WTC11 (cell line): ENCODE data around the gene DCUN1D3. TPM values are rescaled to one million over a fixed set of nuclear protein-coding genes. Genes with fewer than 3 reads are reported as not detected.

Experiments used
- ATAC-seq: fragments of 200-7000 bp; cut with Tn5 transposase; 2 replicates; pipeline ENCODE4 v1.10.0; 2021; ENCODE audit warnings: mild to moderate bottlenecking, moderate library complexity
- CTCF ChIA-PET: fragments of 300-600 bp; sonication (Branson Sonifier 250); formaldehyde crosslinking; loops from one replicate; lab custom pipeline; 2021; ENCODE audit warnings: antibody characterized with exemption; lab: Charles Lee
- POLR2A ChIA-PET: fragments of 350-600 bp; sonication (Branson Sonifier 250); formaldehyde crosslinking; loops from one replicate; lab custom pipeline; 2021; ENCODE audit warnings: antibody characterized with exemption; lab: Charles Lee
- DNase-seq: peaks from one replicate; pipeline ENCODE4 v3.0.0; 2021; ENCODE audit warnings: low spot score
- H3K27ac Mint-ChIP-seq: 2 replicates; pipeline ENCODE4 v1.8.0; 2021; ENCODE audit warnings: mixed read lengths
- H3K27me3 Mint-ChIP-seq: 2 replicates; pipeline ENCODE4 v1.8.0; 2021; ENCODE audit warnings: low read depth, mild to moderate bottlenecking, moderate library complexity, mixed read lengths
- H3K36me3 Mint-ChIP-seq: 2 replicates; pipeline ENCODE4 v1.8.0; 2021; ENCODE audit warnings: mixed read lengths
- H3K4me1 Mint-ChIP-seq: 2 replicates; pipeline ENCODE4 v1.8.0; 2022; ENCODE audit warnings: mixed read lengths
- H3K4me3 Mint-ChIP-seq: 2 replicates; pipeline ENCODE4 v1.8.0; 2021; ENCODE audit warnings: mild to moderate bottlenecking, moderate library complexity, mixed read lengths
- H3K9me3 Mint-ChIP-seq: 2 replicates; pipeline ENCODE4 v1.8.0; 2021; ENCODE audit warnings: mixed read lengths
- AR ChIP-seq: fragments of 250-450 bp; sonication (Bioruptor Pico); IDR thresholded peaks from 2 replicates; pipeline ENCODE4 v1.9.0; 2021; ENCODE audit warnings: mild to moderate bottlenecking
- E2F5 ChIP-seq: sonication (generic); formaldehyde crosslinking; IDR thresholded peaks from 2 replicates; pipeline ENCODE4 v1.8.1; 2022; ENCODE audit warnings: mild to moderate bottlenecking, moderate library complexity, missing genetic modification reagents
- ETV6 ChIP-seq: sonication (generic); formaldehyde crosslinking; IDR thresholded peaks from 2 replicates; pipeline ENCODE4 v1.8.1; 2022; ENCODE audit warnings: mild to moderate bottlenecking, missing genetic modification reagents
- GRHL2 ChIP-seq: fragments of 250-450 bp; sonication (Bioruptor Pico); IDR thresholded peaks from 2 replicates; pipeline ENCODE4 v1.8.0; 2022; ENCODE audit warnings: mild to moderate bottlenecking, moderate library complexity; ENCODE audit not compliant: insufficient replicate concordance, severe bottlenecking
- JAZF1 ChIP-seq: fragments of 250-450 bp; sonication (Bioruptor Pico); IDR thresholded peaks from 2 replicates; pipeline ENCODE4 v1.9.0; 2021; ENCODE audit warnings: moderate library complexity, mild to moderate bottlenecking, inconsistent platforms
- MXD4 ChIP-seq: fragments of 250-450 bp; sonication (Bioruptor Pico); IDR thresholded peaks from 2 replicates; pipeline ENCODE4 v1.8.0; 2021; ENCODE audit warnings: mild to moderate bottlenecking, moderate library complexity, borderline replicate concordance
- MYBL2 ChIP-seq: sonication (generic); formaldehyde crosslinking; IDR thresholded peaks from 2 replicates; pipeline ENCODE4 v1.8.1; 2023; ENCODE audit warnings: mild to moderate bottlenecking, moderate library complexity, missing genetic modification reagents
- NFYB ChIP-seq: sonication (generic); formaldehyde crosslinking; conservative IDR thresholded peaks from 2 replicates; pipeline ENCODE4 v1.8.0; 2022; ENCODE audit warnings: low read depth, missing genetic modification reagents
- NR2C2 ChIP-seq: sonication (generic); formaldehyde crosslinking; IDR thresholded peaks from 2 replicates; pipeline ENCODE4 v1.8.0; 2022; ENCODE audit warnings: mild to moderate bottlenecking, missing genetic modification reagents
- NR3C1 ChIP-seq: sonication (generic); formaldehyde crosslinking; conservative IDR thresholded peaks from 2 replicates; pipeline ENCODE4 v1.8.1; 2023; ENCODE audit warnings: low read depth, mild to moderate bottlenecking, missing genetic modification reagents
- SMAD3 ChIP-seq: sonication (generic); formaldehyde crosslinking; IDR thresholded peaks from 2 replicates; pipeline ENCODE4 v1.8.0; 2022; ENCODE audit warnings: missing genetic modification reagents, mild to moderate bottlenecking, borderline replicate concordance
- TCF7 ChIP-seq: sonication (generic); formaldehyde crosslinking; IDR thresholded peaks from 2 replicates; pipeline ENCODE4 v1.8.0; 2022; ENCODE audit warnings: mild to moderate bottlenecking, low read depth, missing genetic modification reagents, moderate library complexity
- TEAD1 ChIP-seq: sonication (generic); formaldehyde crosslinking; IDR thresholded peaks from 2 replicates; pipeline ENCODE4 v1.8.0; 2022; ENCODE audit warnings: mild to moderate bottlenecking, missing genetic modification reagents
- ZBTB21 ChIP-seq: sonication (generic); formaldehyde crosslinking; IDR thresholded peaks from 2 replicates; pipeline ENCODE4 v1.8.1; 2023; ENCODE audit warnings: mild to moderate bottlenecking, missing genetic modification reagents, borderline replicate concordance
- ZNF232 ChIP-seq: sonication (generic); formaldehyde crosslinking; IDR thresholded peaks from 2 replicates; pipeline ENCODE4 v1.8.0; 2022; ENCODE audit warnings: mild to moderate bottlenecking, missing genetic modification reagents
- total RNA-seq: library from RNA; stranded (reverse); gene quantifications from 3 replicates; pipeline ENCODE4 v1.2.3, GENCODE V29; 2021
- TF ChIP-seq, protein P1 (sequence below): sonication (generic); formaldehyde crosslinking; IDR thresholded peaks from 2 replicates; pipeline ENCODE4 v1.8.0; 2023; ENCODE audit warnings: missing genetic modification reagents, mild to moderate bottlenecking, borderline replicate concordance
- TF ChIP-seq, protein P2 (sequence below): fragments of 250-450 bp; sonication (Bioruptor Pico); IDR thresholded peaks from 2 replicates; pipeline ENCODE4 v1.9.0; 2021; ENCODE audit warnings: mild to moderate bottlenecking, borderline replicate concordance

Gene DCUN1D3
- total RNA-seq, 1 experiment from 2014 or later: 14.7 TPM

DNA sequence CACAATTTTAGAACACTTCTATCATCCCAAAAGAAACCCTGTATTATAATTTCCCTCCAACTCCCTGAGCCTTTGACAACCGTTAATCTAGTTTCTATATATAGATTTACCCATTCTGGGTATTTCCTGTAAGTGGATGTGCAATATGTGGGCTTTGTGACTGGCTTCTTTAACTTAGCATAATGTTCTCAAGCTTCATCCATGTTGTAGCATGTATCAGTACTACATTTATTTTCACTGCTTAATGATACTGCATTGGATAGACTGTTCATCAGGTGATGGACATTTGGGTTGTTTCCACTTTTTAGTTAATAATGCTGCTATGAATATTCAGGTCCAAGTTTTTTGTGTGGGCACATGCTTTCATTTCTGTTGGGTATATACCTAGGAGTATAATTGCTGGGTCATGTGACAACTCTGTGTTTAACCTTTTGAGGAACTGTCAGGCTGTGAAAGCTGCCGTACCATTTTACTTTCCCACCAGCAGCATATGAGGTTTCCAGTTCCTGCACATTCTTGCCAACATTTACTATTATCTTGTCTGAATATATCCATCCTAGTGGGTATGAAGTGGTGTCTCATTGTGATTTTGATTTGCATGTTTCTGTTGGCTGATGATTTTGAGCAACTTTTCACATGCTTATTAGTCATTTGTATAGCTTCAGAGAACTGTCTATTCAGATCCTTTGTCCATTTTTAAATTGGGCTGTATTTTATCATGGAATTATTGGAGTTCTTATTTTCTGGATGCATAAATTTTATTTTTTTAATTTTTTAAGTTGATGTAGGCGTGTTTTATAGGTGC is 77.4 kb downstream of the DCUN1D3 start:
- CTCF ChIA-PET: no interaction called here
- H3K27ac Mint-ChIP-seq: no peak overlapping the region
- H3K27me3 Mint-ChIP-seq: no peaks in the 10 kb centered on the region
- no peak overlapping the region for H3K4me3 Mint-ChIP-seq
- ATAC-seq: no peak
- no peak for DNase-seq
- POLR2A ChIA-PET: no interaction called here
- TF ChIP-seq NR2C2 (CRISPR knock-in tag) (no peak), MXD4 (CRISPR knock-in tag) (no peak), TEAD1 (CRISPR knock-in tag) (no peak), E2F5 (CRISPR knock-in tag) (no peak), ZBTB21 (no peak), ETV6 (CRISPR knock-in tag) (no peak), MYBL2 (CRISPR knock-in tag) (no peak), NFYB (CRISPR knock-in tag) (no peak), JAZF1 (CRISPR knock-in tag) (no peak), AR (CRISPR knock-in tag) (no peak), GRHL2 (CRISPR knock-in tag) (no peak), TCF7 (no peak)
- TF ChIP-seq, protein P1, sequence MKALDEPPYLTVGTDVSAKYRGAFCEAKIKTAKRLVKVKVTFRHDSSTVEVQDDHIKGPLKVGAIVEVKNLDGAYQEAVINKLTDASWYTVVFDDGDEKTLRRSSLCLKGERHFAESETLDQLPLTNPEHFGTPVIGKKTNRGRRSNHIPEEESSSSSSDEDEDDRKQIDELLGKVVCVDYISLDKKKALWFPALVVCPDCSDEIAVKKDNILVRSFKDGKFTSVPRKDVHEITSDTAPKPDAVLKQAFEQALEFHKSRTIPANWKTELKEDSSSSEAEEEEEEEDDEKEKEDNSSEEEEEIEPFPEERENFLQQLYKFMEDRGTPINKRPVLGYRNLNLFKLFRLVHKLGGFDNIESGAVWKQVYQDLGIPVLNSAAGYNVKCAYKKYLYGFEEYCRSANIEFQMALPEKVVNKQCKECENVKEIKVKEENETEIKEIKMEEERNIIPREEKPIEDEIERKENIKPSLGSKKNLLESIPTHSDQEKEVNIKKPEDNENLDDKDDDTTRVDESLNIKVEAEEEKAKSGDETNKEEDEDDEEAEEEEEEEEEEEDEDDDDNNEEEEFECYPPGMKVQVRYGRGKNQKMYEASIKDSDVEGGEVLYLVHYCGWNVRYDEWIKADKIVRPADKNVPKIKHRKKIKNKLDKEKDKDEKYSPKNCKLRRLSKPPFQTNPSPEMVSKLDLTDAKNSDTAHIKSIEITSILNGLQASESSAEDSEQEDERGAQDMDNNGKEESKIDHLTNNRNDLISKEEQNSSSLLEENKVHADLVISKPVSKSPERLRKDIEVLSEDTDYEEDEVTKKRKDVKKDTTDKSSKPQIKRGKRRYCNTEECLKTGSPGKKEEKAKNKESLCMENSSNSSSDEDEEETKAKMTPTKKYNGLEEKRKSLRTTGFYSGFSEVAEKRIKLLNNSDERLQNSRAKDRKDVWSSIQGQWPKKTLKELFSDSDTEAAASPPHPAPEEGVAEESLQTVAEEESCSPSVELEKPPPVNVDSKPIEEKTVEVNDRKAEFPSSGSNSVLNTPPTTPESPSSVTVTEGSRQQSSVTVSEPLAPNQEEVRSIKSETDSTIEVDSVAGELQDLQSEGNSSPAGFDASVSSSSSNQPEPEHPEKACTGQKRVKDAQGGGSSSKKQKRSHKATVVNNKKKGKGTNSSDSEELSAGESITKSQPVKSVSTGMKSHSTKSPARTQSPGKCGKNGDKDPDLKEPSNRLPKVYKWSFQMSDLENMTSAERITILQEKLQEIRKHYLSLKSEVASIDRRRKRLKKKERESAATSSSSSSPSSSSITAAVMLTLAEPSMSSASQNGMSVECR: no peak
- H3K9me3 Mint-ChIP-seq: peaks cover 3% of the 10 kb centered on the region; the same call in 1 of the 2 replicates
- H3K4me1 Mint-ChIP-seq: no peaks in the 10 kb centered on the region
- H3K36me3 Mint-ChIP-seq: peaks cover 22% of the 10 kb centered on the region

GRCh38 chr16:20821682-20822081 is 78.5 kb downstream of the DCUN1D3 start:
- Mint-ChIP-seq H3K4me3 (no peak overlapping the region), H3K4me1 (no peaks in the 10 kb centered on the region), H3K27ac (no peak overlapping the region), H3K36me3 (peaks cover 21% of the 10 kb centered on the region), H3K9me3 (peaks cover 3% of the 10 kb centered on the region; the same call in 1 of the 2 replicates), H3K27me3 (no peaks in the 10 kb centered on the region)
- TF ChIP-seq NR3C1 (CRISPR knock-in tag) (no peak), NR2C2 (CRISPR knock-in tag) (no peak), SMAD3 (no peak), ZNF232 (no peak)
- TF ChIP-seq, protein P2, sequence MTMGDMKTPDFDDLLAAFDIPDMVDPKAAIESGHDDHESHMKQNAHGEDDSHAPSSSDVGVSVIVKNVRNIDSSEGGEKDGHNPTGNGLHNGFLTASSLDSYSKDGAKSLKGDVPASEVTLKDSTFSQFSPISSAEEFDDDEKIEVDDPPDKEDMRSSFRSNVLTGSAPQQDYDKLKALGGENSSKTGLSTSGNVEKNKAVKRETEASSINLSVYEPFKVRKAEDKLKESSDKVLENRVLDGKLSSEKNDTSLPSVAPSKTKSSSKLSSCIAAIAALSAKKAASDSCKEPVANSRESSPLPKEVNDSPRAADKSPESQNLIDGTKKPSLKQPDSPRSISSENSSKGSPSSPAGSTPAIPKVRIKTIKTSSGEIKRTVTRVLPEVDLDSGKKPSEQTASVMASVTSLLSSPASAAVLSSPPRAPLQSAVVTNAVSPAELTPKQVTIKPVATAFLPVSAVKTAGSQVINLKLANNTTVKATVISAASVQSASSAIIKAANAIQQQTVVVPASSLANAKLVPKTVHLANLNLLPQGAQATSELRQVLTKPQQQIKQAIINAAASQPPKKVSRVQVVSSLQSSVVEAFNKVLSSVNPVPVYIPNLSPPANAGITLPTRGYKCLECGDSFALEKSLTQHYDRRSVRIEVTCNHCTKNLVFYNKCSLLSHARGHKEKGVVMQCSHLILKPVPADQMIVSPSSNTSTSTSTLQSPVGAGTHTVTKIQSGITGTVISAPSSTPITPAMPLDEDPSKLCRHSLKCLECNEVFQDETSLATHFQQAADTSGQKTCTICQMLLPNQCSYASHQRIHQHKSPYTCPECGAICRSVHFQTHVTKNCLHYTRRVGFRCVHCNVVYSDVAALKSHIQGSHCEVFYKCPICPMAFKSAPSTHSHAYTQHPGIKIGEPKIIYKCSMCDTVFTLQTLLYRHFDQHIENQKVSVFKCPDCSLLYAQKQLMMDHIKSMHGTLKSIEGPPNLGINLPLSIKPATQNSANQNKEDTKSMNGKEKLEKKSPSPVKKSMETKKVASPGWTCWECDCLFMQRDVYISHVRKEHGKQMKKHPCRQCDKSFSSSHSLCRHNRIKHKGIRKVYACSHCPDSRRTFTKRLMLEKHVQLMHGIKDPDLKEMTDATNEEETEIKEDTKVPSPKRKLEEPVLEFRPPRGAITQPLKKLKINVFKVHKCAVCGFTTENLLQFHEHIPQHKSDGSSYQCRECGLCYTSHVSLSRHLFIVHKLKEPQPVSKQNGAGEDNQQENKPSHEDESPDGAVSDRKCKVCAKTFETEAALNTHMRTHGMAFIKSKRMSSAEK (CRISPR knock-in tag): no peak
- CTCF ChIA-PET: no interaction called here
- DNase-seq (no peak), ATAC-seq (no peak)
- POLR2A ChIA-PET: no interaction called here
